Stimulated activated CD4-positive, alpha-beta T cell treated with anti-CD3 and anti-CD28 coated beads, TNF-alpha, amount 100 ng/mL, for 48 hours (primary cell): ENCODE measurements around the gene ASTN2.

Experiments
- DNase-seq, 3 donors: peaks; one replicate each; pipeline ENCODE4 v3.0.0-alpha.2; 2020; ENCODE audit warnings: low read depth in 3 of 3

Gene ASTN2

GRCh38 chr9:116966199-116966598 lies 448.7 kb downstream of the ASTN2 start:
- no peak for DNase-seq

- DNase-seq: no peak
These were observed 450.6 kb downstream of the ASTN2 start for GRCh38 chr9:116964258-116964657.

- no peak for DNase-seq
These were observed 455.0 kb downstream of the ASTN2 start for GRCh38 chr9:116959809-116960208.

GRCh38 chr9:116958881-116959280 lies 456.0 kb downstream of the ASTN2 start:
- no peak for DNase-seq

- DNase-seq: no peak
These were observed 460.1 kb downstream of the ASTN2 start for GRCh38 chr9:116954731-116955130.

- DNase-seq: no peak
These were observed 461.6 kb downstream of the ASTN2 start for GRCh38 chr9:116953271-116953670.

- DNase-seq: no peak
These were observed 462.4 kb downstream of the ASTN2 start for GRCh38 chr9:116952436-116952810.

GRCh38 chr9:116951588-116952435 lies 463.0 kb downstream of the ASTN2 start:
- DNase-seq: no peak

- no peak for DNase-seq
These were observed 469.0 kb downstream of the ASTN2 start for GRCh38 chr9:116945817-116946216.

- DNase-seq: no peak
These were observed 469.9 kb downstream of the ASTN2 start for GRCh38 chr9:116944714-116945534.

- no peak for DNase-seq
These were observed 470.9 kb downstream of the ASTN2 start for GRCh38 chr9:116943970-116944369.

GRCh38 chr9:116942593-116943061 lies 472.2 kb downstream of the ASTN2 start:
- DNase-seq: no peak

GRCh38 chr9:116941266-116941665 lies 473.6 kb downstream of the ASTN2 start:
- DNase-seq: no peak

- DNase-seq: no peak
These were observed 474.1 kb downstream of the ASTN2 start for GRCh38 chr9:116940614-116941215.

GRCh38 chr9:116939614-116940013 lies 475.2 kb downstream of the ASTN2 start:
- DNase-seq: no peak

GRCh38 chr9:116939161-116939560 lies 475.7 kb downstream of the ASTN2 start:
- DNase-seq: no peak

GRCh38 chr9:116937361-116937760 lies 477.5 kb downstream of the ASTN2 start:
- no peak for DNase-seq

GRCh38 chr9:116935149-116935897 lies 479.5 kb downstream of the ASTN2 start:
- DNase-seq: no peak

- no peak for DNase-seq
These were observed 480.7 kb downstream of the ASTN2 start for GRCh38 chr9:116934131-116934530.

GRCh38 chr9:116933251-116933650 lies 481.6 kb downstream of the ASTN2 start:
- no peak for DNase-seq

GRCh38 chr9:116929621-116930020 lies 485.2 kb downstream of the ASTN2 start:
- DNase-seq: no peak

GRCh38 chr9:116928884-116929283 lies 486.0 kb downstream of the ASTN2 start:
- no peak for DNase-seq
